Kidney (tissue), 14 donors: ENCODE measurements around the gene MATN4. TPM values are rescaled to one million over a fixed set of nuclear protein-coding genes. Genes with fewer than 3 reads are reported as not detected.

ENCODE experiments used
- DNase-seq, 5 donors: peaks; one replicate each; pipeline ENCODE4 v3.0.0-alpha.2; 2013 to 2020
- FAIRE-seq: peaks from 2 replicates; lab custom pipeline; 2012; peaks lifted over from hg19 to GRCh38; lab: Jason Lieb, UNC
- H3K27ac ChIP-seq, 2 donors: one replicate each; pipeline ENCODE4 v1.7.0; 2013; ENCODE audit warnings: low read depth in 2 of 2, low read length in 2 of 2, inconsistent platforms in 1 of 2
- H3K27me3 ChIP-seq: one replicate; pipeline ENCODE4 v1.7.1; 2013; ENCODE audit warnings: low read length, inconsistent platforms; ENCODE audit not compliant: control insufficient read depth, insufficient read depth
- H3K36me3 ChIP-seq, 3 donors: one replicate each; pipeline versions ENCODE4 v1.7.0 to v1.7.1; 2013; ENCODE audit warnings: low read length in 3 of 3, control low read depth in 1 of 3, inconsistent platforms in 1 of 3; ENCODE audit not compliant: insufficient read depth in 3 of 3, control insufficient read depth in 2 of 3
- H3K4me1 ChIP-seq, 3 donors: one replicate each; pipeline versions ENCODE4 v1.7.0 to v1.7.1; 2013; ENCODE audit warnings: low read length in 3 of 3, inconsistent platforms in 1 of 3, low read depth in 1 of 3; ENCODE audit not compliant: control insufficient read depth in 2 of 3, insufficient read depth in 2 of 3
- H3K4me3 ChIP-seq, 3 donors: one replicate each; pipeline versions ENCODE4 v1.7.0 to v1.8.1; 2013; ENCODE audit warnings: low read length in 3 of 3, control low read depth in 1 of 3, inconsistent platforms in 1 of 3
- H3K9ac ChIP-seq, 3 donors: one replicate each; pipeline versions ENCODE4 v1.7.0 to v1.7.1; 2013; ENCODE audit warnings: low read length in 3 of 3, control low read depth in 1 of 3, inconsistent platforms in 1 of 3
- H3K9me3 ChIP-seq, 3 donors: one replicate each; pipeline versions ENCODE4 v1.7.0 to v1.7.1; 2013; ENCODE audit warnings: low read length in 3 of 3, control low read depth in 1 of 3, inconsistent platforms in 1 of 3; ENCODE audit not compliant: control insufficient read depth in 2 of 3, insufficient read depth in 1 of 3
- intact Hi-C: fragments of 100-400 bp; cut with DNase I; formaldehyde crosslinking; loops from one replicate; pipeline ENCODE4 v1.11.1; 2022
- polyA plus RNA-seq: library from polyadenylated mRNA; stranded (reverse); fragments of 350-450 nt; fragmentation: Illumina TruSeq; extraction: RNeasy Lipid Tissue Mini Kit (QIAGEN cat#74804); gene quantifications from one replicate; pipeline ENCODE4 v1.2.3, GENCODE V29; 2014; ENCODE audit warnings: low read depth, low replicate concordance; ENCODE audit not compliant: insufficient read depth
- total RNA-seq: library from RNA; stranded (reverse); fragmentation: NEBNext Ultra II Directional; extraction: Animal tissue kit (Norgen Biotek cat#: 25700); gene quantifications from one replicate; pipeline ENCODE4 v1.2.1, GENCODE V29; 2021
- TF ChIP-seq, protein P1 (sequence below): IDR thresholded peaks from 3 replicates; pipeline ENCODE4 v1.5.1; 2012; ENCODE audit warnings: mild to moderate bottlenecking, moderate library complexity, borderline replicate concordance; ENCODE audit not compliant: insufficient read depth; ENCODE audit errors: extremely low read depth
- donor health status: control.
- donor health status: control.
- donor health status: control.
- donor health status: control.
- donor health status: control.
- donor health status: DM: yes; HTN: yes; CAD: no.
- donor health status: Normal renal cell carcinoma (clear cell type).

MATN4 gene
- total and polyA plus RNA-seq, 2 donors from 2014 or later: 0.19 TPM

DNA sequence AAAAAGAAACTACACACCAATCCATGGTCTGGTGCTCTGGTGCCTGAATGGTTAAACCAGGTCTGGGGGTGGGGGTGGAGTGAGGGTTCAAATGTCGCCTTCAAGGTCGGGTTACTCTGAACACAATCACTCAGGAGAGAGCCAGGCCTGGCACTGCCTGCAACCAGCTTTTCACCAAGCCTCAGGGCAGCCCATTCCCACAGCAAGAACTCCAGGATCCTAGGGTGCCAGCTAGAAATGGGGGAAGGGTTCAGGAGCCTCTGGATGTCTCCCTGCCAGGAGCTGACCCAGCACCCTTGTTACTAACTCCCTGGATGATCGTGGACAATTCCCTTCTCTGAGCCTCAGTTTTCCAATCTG lies 33.5 kb upstream of the MATN4 start:
- Histone ChIP-seq H3K4me3 (peak overlapping the region in 2 of 3 donors; percentile 66 to 85), H3K27ac (peak overlapping the region; percentile 96 to 99), H3K9ac (peak overlapping the region in 2 of 3 donors; percentile 52 to 100), H3K27me3 (no peaks in the 10 kb centered on the region), H3K36me3 (peaks cover 0 to 19% (median 0%) of the 10 kb centered on the region in 3 donors), H3K4me1 (peaks cover 6 to 72% (median 63%) of the 10 kb centered on the region in 3 donors), H3K9me3 (no peaks in the 10 kb centered on the region)
- FAIRE-seq (no peak), DNase-seq (peak in 3 of 5 donors; percentile 45 to 66 (median 60))
- intact Hi-C loops: no loop called here
- TF ChIP-seq, protein P1, sequence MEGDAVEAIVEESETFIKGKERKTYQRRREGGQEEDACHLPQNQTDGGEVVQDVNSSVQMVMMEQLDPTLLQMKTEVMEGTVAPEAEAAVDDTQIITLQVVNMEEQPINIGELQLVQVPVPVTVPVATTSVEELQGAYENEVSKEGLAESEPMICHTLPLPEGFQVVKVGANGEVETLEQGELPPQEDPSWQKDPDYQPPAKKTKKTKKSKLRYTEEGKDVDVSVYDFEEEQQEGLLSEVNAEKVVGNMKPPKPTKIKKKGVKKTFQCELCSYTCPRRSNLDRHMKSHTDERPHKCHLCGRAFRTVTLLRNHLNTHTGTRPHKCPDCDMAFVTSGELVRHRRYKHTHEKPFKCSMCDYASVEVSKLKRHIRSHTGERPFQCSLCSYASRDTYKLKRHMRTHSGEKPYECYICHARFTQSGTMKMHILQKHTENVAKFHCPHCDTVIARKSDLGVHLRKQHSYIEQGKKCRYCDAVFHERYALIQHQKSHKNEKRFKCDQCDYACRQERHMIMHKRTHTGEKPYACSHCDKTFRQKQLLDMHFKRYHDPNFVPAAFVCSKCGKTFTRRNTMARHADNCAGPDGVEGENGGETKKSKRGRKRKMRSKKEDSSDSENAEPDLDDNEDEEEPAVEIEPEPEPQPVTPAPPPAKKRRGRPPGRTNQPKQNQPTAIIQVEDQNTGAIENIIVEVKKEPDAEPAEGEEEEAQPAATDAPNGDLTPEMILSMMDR: no peak

DNA sequence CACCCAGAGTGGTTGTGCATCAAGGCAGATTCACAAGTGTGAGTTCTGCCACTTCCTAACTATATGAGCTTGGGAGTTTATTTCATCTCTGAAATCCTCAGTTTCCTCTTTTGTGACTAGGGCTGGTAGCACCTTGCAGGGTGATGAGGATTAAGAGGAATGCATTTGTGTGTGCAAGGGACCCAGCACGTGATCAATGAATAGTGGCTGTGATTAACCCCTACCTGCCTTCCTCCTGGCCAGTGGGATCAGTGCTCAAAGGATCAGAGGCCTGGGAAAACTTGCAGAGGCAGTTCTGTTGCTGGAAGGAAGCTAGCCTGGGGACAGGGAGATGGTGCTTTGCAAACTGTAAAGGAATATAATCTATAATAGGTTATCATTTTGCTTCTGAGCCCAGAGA lies 32.9 kb upstream of the MATN4 start:
- Histone ChIP-seq H3K27me3 (no peaks in the 10 kb centered on the region), H3K36me3 (peaks cover 0 to 19% (median 0%) of the 10 kb centered on the region in 3 donors), H3K4me1 (peaks cover 6 to 74% (median 60%) of the 10 kb centered on the region in 3 donors), H3K9ac (peak overlapping the region in 1 of 3 donors; percentile 100), H3K9me3 (no peaks in the 10 kb centered on the region), H3K27ac (peak overlapping the region; percentile 96 to 99), H3K4me3 (peak overlapping the region in 1 of 3 donors; percentile 85)
- intact Hi-C loops: no loop called here
- TF ChIP-seq, protein P1: no peak
- DNase-seq: no peak
- no peak for FAIRE-seq

DNA sequence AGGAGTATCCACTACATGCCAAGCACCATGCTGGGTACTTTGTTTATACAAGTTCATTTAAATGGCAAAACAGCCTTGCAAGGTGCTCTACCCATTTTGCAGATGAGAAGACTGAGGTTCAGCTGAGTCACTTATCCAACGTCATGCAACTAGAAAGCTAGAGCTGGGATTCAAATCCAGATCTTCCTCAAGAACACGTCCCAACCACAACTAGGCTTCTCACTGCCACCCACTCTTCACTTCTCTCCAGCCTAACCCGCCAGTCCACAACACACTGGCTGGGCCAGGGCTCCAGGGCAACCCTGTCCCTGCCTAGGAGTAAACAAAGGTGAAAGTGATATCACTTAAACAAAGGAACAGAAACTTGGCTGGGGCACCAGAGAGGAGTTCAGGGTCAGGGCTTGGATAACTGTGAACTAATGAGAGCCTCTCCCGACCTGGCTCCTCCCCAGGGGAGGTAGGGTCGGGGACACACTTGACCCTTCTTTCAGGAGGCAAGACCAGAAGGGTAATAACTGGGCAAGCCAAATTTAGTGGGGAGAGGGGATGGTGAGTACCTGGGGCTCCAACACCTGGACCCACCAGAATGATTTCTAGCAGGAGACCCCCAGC lies 32.2 kb upstream of the MATN4 start:
- no peaks in the 10 kb centered on the region for H3K27me3 ChIP-seq
- H3K4me3 ChIP-seq: peak overlapping the region in 1 of 3 donors; percentile 85
- TF ChIP-seq, protein P1: no peak
- peaks cover 6 to 79% (median 61%) of the 10 kb centered on the region in 3 donors for H3K4me1 ChIP-seq
- peak overlapping the region; percentile 96 to 99 for H3K27ac ChIP-seq
- peaks cover 0 to 23% (median 3%) of the 10 kb centered on the region in 3 donors for H3K36me3 ChIP-seq
- peak overlapping the region in 1 of 3 donors; percentile 100 for H3K9ac ChIP-seq
- no peak for FAIRE-seq
- intact Hi-C loops: no loop called here
- no peaks in the 10 kb centered on the region for H3K9me3 ChIP-seq
- DNase-seq: peak in 1 of 5 donors; percentile 48
